ENCODE results near the gene RANBP1. TPM values are rescaled to one million over a fixed set of nuclear protein-coding genes. Genes with fewer than 3 reads are reported as not detected.

Gene RANBP1
- total RNA-seq, 1 donor from 2014 or later: 213 TPM

GRCh38 chr22:20088263-20088648 is 27.6 kb upstream of the RANBP1 start:
- no peak for DNase-seq (ENCODE audit: low read depth, low spot score)

GRCh38 chr22:20089226-20089976 is 26.5 kb upstream of the RANBP1 start:
- no peak for DNase-seq (ENCODE audit: low read depth, low spot score)

GRCh38 chr22:20089977-20090729 is 25.8 kb upstream of the RANBP1 start:
- DNase-seq (ENCODE audit: low read depth, low spot score): no peak

- no peak for DNase-seq (ENCODE audit: low read depth, low spot score)
Observed at GRCh38 chr22:20090730-20091240, 25.1 kb upstream of the RANBP1 start.

- DNase-seq (ENCODE audit: low read depth, low spot score): no peak
Observed at GRCh38 chr22:20091690-20092476, 24.0 kb upstream of the RANBP1 start.

- DNase-seq (ENCODE audit: low read depth, low spot score): no peak
Observed at GRCh38 chr22:20092477-20092854, 23.4 kb upstream of the RANBP1 start.

GRCh38 chr22:20093418-20094196 is 22.3 kb upstream of the RANBP1 start:
- DNase-seq (ENCODE audit: low read depth, low spot score): no peak

GRCh38 chr22:20094197-20094807 is 21.6 kb upstream of the RANBP1 start:
- DNase-seq (ENCODE audit: low read depth, low spot score): no peak

- no peak for DNase-seq (ENCODE audit: low read depth, low spot score)
Observed at GRCh38 chr22:20095521-20095920, 20.4 kb upstream of the RANBP1 start.

GRCh38 chr22:20096574-20097420 is 19.1 kb upstream of the RANBP1 start:
- DNase-seq (ENCODE audit: low read depth, low spot score): no peak

- no peak for DNase-seq (ENCODE audit: low read depth, low spot score)
Observed at GRCh38 chr22:20099099-20099711, 16.7 kb upstream of the RANBP1 start.

- DNase-seq (ENCODE audit: low read depth, low spot score): no peak
Observed at GRCh38 chr22:20101638-20102037, 14.3 kb upstream of the RANBP1 start.

- no peak for DNase-seq (ENCODE audit: low read depth, low spot score)
Observed at GRCh38 chr22:20102203-20102780, 13.6 kb upstream of the RANBP1 start.

- no peak for DNase-seq (ENCODE audit: low read depth, low spot score)
Observed at GRCh38 chr22:20105456-20106204, 10.3 kb upstream of the RANBP1 start.

- no peak for DNase-seq (ENCODE audit: low read depth, low spot score)
Observed at GRCh38 chr22:20106205-20106848, 9.6 kb upstream of the RANBP1 start.

- no peak for DNase-seq (ENCODE audit: low read depth, low spot score)
Observed at GRCh38 chr22:20106849-20107237, 9.1 kb upstream of the RANBP1 start.

- DNase-seq (ENCODE audit: low read depth, low spot score): no peak
Observed at GRCh38 chr22:20107471-20107901, 8.4 kb upstream of the RANBP1 start.

Data from pulmonary artery endothelial cell (primary cell).